CD4-positive, alpha-beta T cell treated with Interleukin-6 at 100 ng/mL for 8 hours (primary cell): ENCODE measurements around the gene MXRA8.
A peak's percentile ranks its signal among the peaks of the same experiment; 100 is the strongest.

Experiments
- DNase-seq: peaks from one replicate; pipeline ENCODE4 v3.0.0-alpha.2; 2020; ENCODE audit warnings: mixed read lengths, low spot score

The MXRA8 gene

DNA sequence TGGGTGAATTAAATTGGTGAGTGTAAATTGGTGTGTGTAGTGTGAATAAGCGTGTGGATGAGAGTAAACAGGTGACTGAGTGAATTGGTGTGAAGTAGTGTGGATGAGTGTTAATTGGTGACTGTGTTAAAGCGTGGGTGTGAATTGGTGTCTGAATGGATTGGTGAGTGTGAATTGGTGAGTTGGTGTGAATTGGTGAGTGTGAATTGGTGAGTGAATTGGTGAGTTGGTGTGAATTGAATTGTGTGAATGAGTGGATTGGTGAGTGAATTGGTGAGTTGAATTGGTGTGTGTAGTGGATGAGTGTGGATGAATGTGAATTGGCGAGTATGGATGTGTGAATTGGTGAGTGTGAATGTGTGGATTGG, 8.3 kb upstream of the MXRA8 start:
- DNase-seq, result no peak

DNA sequence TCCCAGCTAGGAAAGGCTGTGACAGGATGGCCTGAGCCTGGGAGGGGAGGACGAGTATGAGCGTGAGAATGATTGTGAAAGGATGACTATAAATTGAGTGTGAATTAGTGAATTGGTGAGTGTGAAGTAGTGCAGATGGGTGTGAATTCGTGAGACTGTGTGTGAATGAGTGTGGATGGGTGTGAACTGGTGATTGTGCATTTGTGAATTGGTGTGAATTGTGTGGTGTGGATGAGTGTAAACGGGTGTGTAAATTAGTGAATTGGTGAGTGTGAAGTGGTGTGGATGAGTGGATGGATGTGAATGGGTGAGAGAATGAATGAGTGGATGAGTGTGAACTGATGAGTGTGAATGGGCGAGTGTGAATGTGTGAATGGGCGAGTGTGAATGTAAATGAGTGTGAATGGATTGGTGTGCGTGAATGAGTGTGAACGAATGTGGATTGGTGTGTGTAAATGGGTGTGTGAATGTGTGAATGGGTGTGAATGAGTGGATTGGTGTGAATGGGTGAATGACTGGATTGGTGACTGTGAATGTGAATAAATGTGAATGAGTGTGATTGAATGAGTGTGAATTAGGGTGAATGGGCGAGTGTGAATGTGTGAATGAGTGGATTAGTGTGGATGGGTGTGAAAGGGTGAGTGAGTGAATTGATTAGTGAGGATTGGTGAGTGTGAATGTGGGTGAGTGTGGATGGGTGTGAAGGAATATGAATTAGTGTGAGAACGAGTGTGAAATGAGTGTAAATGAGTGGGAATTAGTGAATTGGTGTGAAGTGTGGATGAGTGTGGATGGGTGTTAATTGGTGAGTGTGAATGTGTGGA, 7.7 kb upstream of the MXRA8 start:
- no peak for DNase-seq

DNA sequence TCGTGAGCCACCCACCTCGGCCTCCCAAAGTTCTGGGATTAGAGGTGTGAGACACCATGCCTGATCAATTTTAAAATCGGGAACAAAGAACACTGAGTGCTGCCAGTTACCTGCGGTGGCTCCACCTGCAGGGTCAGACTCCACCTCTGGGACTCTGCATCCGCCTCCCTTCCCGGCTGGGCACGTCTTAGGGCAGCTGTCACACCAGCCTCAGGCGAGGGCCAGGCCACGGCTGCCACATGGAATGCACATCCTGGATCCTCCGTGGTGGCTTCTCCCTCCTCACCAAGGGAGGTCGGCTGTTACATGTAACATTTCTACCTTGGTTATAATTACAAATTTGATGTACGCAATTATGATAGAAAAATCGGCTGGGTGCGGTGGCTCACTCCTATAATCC, 5.9 kb upstream of the MXRA8 start:
- no peak for DNase-seq

DNA sequence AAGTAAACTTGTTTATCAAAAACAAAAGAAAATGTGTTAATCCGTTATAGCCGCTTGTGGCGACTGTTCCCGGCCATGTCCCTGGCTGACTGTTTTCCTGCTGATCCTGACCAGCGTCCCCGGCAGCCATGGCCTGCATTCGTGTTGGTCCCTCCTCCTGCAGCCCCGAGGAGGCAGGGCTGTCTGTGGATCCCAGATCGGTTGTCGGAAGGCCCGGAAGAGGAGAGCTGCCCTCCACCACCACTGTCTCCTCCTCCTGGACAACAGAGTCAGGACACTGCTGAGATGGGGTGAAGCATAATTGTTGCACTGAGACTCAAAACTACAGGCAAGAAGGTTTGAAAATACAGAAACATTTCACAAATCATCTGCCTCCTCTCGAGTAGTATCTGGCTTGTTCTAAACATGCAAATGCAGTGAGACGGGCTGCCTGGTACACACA, 3.6 kb upstream of the MXRA8 start:
- no peak for DNase-seq

DNA sequence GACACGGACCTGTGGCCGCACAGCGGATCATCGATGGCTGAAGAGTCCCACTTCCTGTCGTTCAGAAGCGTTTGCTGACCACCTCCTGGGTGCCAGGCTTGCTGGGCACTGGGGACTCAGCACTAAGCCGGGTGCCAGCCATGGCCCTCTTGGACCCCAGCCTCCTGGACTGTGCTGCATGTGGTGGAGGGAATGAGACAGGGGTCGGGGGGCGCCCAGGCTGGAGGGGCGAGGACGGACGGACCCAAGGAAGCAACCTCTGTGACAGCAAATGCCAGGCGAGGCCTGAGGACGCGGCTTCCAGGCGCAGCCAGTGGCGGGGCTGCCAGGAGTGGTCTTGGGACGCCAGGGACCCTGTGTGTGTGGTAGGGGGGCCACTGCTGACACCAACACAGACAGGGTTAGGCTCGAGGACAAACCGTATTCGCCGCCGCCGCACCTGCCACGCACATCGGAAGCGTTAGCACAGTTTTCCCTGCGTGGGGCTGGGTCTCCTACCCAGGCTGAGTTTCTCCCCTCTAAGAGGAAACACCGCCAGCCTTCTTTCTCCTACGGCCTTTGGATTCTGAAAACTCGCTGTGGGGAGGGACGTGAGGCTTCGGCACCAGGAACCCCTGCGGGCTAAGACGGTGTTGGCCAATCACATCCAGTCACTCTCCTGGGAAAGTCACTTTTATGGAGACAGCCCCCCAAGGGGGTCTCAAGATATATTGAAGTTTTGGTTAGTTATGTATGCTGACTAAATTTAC, 3.1 kb upstream of the MXRA8 start:
- DNase-seq, result no peak

DNA sequence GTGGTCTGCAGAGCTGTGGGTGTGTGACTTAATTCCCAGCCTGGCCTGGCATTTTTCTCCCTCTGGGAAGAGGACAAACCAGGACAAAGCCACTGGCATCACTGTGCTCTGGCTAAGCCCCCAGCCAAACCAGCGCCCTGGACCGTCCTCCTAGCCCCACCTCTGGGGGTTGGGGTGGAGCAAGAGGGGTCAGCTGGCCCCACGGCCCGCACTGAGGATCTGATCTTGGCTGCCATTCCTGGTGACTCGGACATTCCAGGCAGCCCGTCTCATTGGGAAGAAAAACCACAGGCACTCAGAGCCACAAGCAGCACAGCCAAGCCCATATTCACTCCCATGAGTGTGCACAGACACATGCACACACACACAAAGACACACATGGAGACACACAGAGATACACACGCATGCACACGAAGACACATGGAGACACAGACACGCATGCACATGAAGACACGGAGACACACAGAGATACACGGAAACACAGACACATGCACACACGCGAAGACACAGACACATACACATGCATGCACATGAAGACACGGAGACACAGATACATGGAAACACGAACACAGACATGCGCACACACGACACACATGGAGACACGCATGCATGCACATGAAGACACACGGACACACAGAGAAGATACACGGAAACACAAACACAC, 2.3 kb upstream of the MXRA8 start:
- DNase-seq, result no peak

DNA sequence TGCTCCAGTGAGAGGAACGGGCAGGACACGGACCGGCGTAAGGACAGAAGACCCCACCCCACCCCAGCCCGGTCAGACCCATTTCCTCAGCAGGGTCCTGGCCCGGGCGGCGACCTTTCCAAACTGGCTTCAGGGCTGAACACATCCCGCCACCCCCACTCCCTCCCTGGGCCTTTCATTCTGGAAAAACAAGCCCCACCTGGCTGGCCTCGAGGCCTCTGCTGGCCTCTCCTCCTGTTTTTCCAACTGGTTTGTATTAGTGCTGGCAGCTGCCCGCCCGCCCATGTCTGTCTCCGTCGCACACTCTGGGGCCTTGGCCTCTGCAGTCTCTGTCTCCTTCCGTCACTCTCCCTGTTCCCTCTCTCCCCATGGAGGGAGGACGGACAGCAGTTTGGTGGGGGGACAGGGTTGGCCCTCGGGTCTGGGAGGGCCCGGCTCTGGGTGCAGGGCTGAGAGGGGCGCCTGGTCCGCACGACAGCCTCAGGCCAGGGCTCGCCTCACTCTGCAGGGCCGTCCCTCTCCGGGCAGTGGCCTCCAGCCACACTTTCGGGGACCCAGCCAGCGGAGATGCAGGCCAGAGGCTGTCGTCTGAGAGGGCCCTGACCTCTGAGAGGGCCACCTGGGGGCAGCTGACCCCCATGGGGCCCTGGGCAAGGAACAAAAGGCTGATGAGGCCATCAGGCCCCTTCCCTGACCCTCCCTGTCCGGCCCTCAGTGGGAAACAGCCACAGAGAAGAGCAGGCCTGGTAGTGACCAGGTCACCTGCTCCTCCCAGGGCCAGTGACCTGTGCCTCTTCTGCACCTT, 1.5 kb upstream of the MXRA8 start:
- DNase-seq, result no peak

DNA sequence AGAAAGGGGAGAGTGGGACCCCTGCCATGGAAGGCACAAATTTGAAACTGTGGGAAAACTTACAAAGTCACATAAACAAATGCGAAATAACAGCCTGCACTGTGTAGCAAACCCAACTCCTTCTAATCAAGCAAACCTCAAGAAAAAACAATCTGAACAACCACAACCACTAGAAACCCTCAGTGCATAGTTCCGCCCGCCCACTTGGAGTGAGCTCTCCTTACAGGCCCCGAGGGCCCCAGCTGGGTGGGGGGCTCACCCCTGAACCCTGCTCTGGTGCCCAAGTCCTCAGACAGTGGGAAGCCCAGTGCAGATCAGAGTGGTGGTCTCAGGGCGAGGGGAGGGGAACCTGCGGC, 931 bp upstream of the MXRA8 start:
- DNase-seq, result no peak

DNA sequence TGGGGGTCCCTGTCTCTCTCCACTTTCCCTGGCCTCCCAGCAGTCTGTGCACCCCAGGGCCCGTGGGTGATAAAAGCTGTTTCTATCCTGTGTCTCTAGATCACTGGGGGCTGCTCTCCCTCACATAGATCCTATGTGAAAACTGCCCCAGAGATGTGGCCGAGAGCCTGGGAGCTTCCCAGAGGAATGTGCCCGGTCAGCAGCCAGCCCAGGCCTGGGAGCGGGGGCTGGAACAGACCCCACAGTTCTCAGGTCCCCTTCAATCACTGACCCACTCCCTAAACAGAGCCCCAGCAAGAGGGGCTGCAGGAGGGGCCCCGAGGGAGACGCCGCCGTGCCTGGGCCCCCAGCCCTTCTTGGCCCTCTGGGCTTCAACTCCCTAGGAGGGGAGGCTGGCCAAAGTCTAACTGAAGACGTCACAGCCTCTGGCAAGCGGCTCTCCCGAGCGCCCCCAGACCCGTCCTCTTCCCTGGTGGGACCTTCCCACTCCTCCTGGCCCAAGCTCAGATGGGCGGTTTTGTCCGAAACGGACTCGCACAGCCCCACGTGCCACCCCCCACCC, 403 bp downstream of the MXRA8 start:
- no peak for DNase-seq

DNA sequence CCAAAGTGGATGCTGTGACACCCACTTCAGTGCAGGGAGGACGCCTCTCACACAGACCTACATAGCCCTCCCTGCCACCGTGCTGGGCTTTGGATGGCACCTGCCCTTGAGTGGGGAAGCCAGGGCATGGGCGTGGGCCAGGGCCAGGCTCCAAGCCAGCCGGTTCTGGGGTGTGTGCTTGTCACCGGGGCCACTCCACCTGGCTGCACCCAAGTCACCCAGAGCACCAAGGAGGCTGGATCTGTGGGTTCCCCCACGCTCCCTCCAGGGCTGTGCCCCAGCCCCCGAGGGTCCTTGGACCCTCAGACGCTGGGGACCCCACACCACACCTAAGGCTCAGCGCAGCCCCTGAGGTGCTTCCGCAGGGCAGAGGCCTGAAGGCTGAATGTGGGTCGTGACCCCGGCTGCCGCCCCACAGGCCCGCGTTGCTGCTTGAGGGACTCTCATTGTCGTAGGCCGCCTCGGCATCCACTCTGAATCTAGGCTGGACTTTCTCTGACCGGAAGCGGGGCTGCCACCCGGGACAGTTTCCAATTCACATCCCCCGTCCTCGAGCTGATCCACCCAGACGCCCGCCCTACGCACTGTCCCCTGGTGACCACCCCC, 1.5 kb downstream of the MXRA8 start:
- DNase-seq, result no peak

DNA sequence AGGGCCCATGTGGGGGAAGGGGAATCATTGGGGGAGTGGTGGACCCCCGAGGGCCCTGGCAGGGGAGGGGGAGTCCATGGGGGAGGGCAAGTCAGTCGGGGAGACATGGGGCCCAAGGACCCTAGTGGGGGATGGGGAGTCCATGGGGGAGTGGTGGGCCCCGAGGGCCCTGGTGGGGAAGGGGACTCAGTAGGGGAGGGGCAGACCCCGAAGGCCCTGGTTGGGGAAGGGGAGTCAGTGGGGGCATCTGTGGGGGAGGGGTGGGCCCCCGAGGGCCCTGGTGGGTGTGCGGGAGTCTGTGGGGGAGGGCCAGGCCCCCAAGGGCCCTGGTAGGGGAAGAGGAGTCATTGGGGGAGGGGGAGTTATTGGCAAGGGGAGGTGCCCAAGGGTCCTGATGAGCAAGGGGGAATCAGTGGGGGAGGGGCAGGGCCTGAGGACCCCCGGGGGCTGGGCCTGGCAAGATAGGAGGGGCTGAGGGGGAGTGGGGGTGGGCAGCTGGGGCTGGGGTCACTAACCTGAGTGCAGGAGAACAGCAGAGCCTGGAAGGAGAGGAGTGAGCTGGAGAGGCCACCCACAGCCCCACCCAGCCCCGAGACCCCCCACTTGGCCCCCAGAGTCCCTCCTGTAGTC, 2.1 kb downstream of the MXRA8 start:
- no peak for DNase-seq

DNA sequence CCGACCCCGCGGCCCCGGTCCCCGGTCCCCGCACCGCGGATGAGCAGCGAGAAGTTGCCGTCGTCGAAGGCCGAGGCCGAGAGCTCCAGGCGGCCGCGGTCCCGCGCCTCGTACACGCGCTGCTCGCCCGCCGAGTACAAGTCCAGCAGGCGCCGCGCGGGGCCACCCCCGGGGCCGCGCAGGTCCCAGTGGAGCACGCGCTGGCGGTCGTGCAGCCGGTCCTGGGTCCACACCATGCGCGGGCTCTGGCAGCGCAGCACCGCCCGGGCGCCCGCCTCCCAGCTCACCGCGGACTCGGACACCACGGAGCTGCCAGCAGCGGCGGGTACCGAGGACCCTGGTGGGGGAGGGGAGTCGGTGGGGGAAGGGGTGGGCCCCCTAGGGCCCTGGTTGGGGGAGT, 2.9 kb downstream of the MXRA8 start:
- DNase-seq, result no peak

DNA sequence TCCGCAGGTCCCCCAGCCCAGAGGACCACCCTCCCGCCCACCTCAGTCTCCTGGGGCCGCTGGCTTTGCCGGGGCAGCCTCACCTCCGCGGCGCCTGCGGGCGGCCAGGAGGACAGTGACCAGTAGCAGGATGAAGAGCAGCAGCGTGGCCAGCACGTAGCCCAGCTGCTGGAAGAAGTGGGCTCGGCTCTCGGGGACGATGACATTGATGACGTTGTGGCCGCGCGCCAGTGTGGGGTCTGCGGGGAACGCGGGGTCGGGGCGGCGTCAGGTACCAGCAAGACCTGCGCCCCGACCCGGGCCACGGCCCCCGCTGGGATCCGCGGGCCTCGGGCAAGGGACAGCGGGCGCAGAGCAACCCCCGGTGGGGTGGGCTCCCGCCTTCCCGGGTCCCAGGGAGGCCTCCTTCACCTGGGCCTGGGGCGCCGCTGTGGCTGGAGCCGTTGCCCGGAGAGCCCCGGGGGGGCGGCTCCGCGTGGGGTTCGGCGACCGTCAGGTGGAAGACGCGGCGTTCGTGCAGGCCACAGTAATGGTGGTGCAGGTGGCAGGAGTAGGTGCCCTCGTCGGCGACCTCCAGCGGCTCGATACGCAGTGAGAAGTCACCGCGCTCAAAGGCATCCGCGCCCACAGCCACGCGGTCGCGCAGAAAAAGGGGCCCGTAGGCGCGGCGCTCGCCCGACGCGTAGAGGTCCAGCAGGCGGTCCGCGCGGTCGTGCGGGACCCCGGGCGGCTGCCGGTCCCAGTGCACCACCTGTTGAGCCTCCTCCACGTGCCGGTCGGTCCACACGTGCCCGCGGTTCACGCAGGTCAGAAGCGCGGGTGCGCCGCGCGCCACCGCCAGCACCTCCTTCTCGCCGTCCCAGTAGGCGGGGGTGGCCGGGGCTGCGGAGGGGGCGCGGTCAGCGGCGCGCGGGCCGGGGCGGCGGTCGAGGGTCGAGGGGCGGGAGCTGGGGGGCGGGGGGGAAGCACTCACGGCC, 3.8 kb downstream of the MXRA8 start:
- no peak for DNase-seq

DNA sequence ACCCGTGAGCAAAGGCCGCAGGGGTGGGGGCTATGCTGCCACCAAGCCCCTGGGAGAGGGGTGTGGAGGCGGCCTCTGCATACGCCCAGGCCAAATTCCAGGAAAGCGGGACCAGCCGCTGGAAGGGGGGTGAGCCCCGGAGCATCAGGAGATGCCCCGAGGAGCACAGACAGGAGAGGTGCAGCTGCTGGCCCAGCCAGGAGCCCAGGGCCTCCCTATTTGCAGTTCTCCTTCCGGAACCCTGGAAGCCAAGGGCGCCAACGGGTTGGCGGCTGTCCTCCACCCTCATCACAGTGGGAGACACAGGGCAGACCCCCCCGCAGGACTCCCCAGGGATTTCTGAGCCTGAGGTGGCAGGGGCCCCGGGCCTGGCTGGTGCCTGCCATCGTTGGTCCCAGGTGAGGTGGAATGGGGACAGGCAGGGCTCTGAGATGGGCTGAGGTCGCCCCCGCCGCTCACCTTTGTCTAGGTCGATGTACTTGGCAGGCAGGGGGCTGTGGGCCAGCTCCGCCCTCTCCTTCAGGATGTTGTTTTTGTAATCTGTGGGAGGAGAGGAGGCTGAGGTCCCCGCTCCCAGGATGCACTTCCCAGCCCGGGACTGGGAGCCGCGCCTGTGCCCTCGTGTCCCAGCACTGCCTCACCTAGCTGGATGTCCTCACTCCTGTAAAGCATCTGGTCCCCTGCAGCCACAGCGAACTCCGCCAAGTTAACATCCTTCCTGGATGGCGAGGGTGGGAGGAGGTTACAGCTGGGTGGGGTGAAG, 4.8 kb downstream of the MXRA8 start:
- DNase-seq, result no peak

DNA sequence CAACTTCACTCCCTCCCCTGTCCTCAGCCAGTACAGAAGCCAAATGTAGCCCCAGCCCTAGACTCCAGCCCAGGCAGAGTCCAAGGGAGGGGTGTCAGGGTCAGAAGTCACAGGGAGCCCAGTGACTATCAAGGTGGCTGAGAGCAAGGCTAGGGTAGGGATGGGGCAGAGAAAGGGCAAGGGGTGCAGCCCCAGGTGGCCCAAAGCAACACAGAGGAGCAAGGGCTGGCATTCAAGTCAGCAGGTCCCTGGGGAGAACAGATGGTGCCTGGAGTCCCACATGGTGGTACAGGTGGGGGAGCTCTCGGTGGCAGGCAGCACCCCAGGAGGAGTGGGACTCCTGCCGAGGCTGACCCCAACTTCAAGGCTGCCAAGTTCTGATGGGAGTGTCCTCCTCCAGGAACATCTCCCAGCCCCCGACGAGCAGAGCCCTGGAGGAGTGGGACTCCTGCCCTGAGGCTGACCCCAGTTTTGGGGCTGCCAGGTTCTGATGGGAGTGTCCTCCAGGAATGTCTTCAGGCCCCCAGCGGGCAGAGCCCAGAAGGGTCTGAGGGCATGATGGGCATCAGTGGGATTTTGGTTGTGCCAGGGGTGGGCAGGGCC, 5.5 kb downstream of the MXRA8 start:
- no peak for DNase-seq

DNA sequence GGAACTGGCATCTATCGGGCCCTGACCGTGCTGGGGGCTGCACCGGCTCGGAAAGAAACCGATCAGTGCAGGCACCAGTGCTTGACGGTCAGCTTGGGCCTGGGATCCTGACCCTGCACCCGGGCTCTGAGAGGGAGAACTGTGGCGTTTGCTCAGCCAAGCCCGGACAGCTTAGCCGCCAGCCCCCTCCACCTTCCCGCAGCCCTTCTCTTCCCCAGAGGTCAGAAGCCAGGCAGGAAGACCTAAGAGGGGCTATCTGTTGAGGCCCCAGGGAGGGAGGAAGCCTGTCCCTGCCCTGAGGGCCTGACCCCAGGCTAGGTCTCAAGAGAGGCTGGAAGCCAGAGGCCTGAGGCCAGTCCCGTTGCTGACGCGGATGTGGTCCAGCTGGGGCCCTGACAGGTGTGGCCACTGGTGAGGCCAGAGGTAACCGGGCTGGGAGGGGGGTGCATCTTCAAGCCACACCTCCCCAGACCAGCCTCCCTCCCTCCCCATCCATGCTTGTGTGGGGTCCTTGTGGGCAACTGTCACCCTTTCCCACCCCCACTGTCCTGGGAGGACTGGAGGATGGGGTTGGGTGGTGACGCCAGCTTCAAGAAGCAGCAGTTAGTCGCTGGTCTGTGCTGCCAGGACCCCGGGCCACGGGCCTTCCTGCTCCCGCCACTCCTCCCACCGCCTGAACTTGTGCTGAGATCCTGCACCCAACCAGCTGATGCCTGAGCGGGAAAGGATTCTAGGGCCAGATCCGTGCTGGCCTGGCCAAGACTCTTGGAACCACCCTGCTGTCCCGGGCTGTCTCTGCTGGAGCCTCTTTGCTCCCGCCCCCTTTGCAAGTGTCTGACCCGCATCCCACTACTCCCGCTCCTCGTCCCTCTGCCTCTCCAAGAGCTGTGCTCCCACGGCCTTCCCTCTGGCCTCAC, 6.6 kb downstream of the MXRA8 start:
- DNase-seq, result no peak

DNA sequence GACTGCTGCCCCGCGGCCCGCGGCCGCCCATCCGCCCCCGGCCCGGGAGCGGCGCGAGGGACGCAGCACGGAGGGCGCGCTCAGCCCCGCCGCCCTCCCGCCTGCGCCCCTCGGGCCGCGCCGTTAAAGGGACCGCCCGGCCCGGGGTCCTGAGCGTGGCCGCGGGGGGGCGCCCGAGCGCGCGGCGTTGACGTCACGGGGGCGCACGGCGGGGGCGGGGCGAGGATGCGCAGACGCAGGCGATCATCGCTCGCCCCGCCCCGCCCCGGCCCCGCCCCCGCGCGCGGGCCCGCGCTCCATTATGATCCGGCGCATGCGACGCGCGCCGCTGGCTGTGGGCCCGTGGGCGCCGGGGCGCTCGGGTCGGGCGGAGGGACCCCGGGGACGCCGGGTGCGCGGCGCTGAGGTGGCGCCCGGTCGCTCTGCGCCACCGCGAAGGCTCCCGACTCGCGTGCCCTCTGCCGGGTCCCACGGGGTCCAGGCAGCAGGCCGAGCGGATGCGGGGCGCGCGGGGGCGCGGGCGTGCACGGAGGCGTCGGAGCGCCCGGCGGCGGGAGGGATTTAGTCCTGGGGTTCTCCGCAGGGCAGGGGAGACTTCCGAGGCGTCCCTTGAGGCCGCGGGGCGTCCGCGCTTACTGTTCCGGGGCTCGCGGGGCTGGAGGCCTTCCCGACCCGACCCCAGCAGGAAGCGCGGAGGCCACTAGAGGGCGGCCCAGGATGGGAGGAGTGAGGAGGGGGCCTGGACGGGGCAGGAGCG, 8.9 kb downstream of the MXRA8 start, which contains the start of gene DVL1:
Gene DVL1 (minus strand): TSS at position 163 of the 757 bp plus-strand sequence. CDS start 353 bp downstream, outside the sequence.
- DNase-seq, result peak; percentile 60
